AG10803 (cell line): ENCODE data around the gene IFIT3.

ENCODE experiments used
- DNase-seq: peaks from one replicate; pipeline ENCODE4 v3.0.0; 2010; ENCODE audit warnings: low read depth
- H3K4me3 ChIP-seq: 2 replicates; pipeline ENCODE4 v1.5.1; 2011; ENCODE audit warnings: mild to moderate bottlenecking, low read length, control low read depth
- CTCF ChIP-seq: conservative IDR thresholded peaks from 2 replicates; pipeline ENCODE4 v1.5.1; 2011; ENCODE audit warnings: mild to moderate bottlenecking, low read length, control low read depth, inconsistent platforms

IFIT3 gene

GRCh38 chr10:89304446-89304845 lies 23.4 kb upstream of the IFIT3 start:
- no peak for DNase-seq
- no peak overlapping the region for H3K4me3 ChIP-seq
- TF ChIP-seq CTCF, result no peak

GRCh38 chr10:89304925-89305324 lies 22.9 kb upstream of the IFIT3 start:
- no peak for TF ChIP-seq CTCF
- H3K4me3 ChIP-seq, result no peak overlapping the region
- no peak for DNase-seq

GRCh38 chr10:89305766-89306433 lies 21.9 kb upstream of the IFIT3 start:
- no peak for TF ChIP-seq CTCF
- no peak for DNase-seq
- no peak overlapping the region for H3K4me3 ChIP-seq

- DNase-seq, result no peak
- no peak overlapping the region for H3K4me3 ChIP-seq
- no peak for TF ChIP-seq CTCF
These were observed 21.1 kb upstream of the IFIT3 start for GRCh38 chr10:89306434-89307268.

- no peak for TF ChIP-seq CTCF
- DNase-seq, result peak; percentile 62
- H3K4me3 ChIP-seq, result no peak overlapping the region
These were observed 20.6 kb upstream of the IFIT3 start for GRCh38 chr10:89307269-89307577.

- no peak for TF ChIP-seq CTCF
- H3K4me3 ChIP-seq, result no peak overlapping the region
- DNase-seq, result no peak
These were observed 19.5 kb upstream of the IFIT3 start for GRCh38 chr10:89308266-89308665.

GRCh38 chr10:89308736-89309135 lies 19.1 kb upstream of the IFIT3 start:
- no peak for DNase-seq
- no peak overlapping the region for H3K4me3 ChIP-seq
- no peak for TF ChIP-seq CTCF
